Hematopoietic multipotent progenitor cell treated with erythropoietin and hydrocortisone succinate and interleukin-3 and kit ligand, for 15 days (in vitro differentiated cells): ENCODE data around the gene IL1A.

Experiments used
- DNase-seq: peaks from one replicate; pipeline ENCODE4 v3.0.0-alpha.2; 2015; ENCODE audit warnings: low spot score

The IL1A gene

DNA sequence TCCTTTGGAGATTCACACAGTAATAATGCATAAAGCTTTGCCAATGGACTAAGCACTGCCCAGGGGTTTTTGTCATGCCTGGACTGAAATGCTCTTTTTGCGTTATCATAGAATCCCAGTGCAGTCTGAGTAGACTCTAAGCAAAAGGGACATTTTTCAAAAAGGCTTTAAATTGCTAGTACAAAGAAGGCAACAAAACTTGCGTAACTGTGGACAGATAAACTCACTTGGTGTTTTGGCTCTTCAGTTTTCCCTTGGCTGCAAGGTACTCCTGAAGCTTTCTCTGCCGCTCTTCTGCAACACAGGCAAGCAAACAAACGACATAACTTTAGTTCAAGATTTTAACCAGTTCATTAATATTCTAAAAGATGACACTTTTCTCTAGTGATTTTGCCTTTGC lies 22.0 kb downstream of the IL1A start:
- no peak for DNase-seq

DNA sequence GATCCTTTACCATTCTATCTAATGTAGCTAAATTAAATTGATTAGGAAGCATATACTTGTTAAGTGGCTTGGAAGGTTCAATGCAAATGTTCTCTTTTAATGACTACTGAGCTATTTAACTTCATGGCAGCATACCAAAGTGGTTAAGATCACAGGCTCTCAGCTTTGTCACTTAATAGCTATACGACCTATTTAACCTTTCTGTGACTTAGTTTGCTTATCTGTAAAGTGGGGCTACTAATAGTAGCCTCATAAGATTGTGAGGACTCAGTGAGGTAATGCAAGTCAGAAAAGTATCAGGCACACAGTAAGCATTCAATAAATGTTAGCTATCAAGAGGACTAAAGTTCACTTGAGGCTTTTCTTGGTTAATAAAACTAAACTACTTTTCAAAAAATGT lies 24.1 kb downstream of the IL1A start:
- no peak for DNase-seq

DNA sequence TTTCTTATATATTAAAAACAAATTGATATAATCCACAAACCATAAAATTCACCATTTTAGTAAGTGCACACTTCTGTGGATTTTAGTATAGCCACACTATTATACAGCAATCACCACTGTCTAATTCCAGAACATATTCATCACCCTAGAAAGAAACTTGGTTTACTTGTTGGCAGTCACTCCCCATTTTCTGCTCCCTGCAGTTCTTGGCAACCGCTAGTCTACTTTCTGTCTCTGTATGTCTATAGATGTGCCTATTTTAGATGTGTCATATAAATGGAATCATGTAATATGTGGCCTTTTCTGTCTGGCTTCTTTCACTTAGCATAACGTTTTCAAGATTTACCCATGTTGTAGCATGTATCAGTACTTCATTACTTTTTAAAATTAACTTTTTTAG lies 25.6 kb downstream of the IL1A start:
- no peak for DNase-seq

DNA sequence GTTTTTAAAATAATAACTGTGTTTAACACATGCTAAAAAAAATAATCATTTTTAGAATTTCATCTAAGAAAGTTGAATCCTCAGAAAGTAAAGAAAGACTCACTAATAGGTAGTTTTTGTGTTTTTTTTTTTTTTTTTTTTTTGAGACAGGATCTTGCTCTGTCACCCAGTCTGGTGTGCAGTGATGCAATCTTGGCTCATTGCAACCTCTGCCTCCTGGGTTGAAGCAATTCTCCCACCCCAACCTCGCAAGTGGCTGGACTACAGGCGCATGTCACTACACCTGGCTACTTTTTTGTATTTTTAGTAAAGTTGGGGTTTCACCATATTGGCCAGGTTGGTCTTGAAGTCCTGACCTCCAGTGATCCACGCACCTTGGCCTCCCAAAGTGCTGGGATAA lies 27.0 kb downstream of the IL1A start:
- DNase-seq = no peak

DNA sequence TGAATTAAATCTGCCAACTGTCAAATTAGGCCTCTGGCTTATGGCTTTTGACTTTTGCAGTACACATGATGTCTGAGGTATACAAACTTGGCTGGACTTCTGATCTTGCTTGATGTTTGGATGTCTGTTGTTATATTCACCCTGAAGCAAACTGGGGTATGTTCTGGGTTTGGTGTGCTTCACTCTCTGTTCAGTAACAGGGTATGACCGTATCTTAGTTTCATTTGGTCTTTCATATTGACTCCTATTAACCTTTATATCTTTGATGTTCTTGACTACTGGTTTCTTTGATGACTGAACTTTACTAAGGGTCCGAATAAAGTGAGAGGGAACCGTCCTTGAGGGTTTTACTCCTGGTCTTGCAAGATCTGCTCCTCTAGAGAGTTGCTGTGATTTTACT lies 28.1 kb downstream of the IL1A start:
- no peak for DNase-seq

DNA sequence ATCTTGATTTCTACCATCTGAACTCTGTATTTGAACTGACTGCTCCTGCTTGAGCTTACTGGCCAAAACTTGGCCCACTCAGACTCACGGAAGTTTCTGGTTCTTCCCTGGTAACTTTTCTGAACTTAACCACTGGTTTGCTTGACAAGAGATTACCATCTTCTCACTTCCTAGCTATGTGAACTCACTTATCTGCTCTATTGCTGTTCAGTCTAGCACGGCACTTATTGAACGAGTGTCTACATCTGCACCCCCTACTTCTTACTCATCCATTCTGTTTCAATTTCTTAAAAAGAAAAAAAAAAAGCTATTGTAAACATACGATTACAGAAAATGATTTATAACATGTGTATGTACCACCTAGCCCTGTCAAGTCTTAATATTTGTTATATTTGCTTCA lies 28.8 kb downstream of the IL1A start:
- DNase-seq = no peak

DNA sequence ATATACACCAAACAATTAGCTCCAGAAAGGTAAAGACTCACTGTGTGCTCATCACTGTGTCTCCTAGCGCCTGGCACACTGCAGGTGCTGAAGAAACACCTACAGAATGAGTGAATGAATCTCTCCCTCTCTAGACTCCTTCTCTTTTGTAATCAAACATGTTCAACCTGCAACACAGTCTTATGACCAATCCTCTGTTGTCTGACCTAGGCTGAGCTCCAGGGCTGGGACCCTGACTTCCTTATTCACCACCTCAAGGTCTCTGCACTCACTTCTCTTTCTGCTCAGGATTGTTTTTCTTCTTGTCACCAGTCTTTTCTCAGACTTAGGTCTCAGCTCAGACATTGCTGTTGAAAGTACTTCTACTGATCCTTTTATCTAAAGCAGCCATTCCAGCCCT lies 29.7 kb downstream of the IL1A start:
- no peak for DNase-seq

DNA sequence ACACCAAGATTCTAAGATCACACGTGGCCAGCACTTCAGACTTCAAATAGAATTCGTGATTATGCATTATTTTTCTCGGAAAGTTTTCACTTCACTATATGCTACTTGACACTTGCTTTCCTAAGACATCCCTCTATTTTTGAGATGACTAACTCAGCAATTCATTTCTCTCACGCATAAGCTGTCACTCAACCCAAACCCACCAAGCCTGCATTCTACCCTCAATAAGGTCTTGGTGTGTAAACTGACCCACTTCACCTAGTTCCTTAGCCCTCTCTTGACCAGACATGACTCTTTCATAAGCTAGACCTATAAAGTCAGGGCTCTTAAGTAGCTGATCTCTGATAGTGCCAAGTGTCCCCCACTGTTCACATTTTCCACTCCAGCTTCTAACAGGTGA lies 31.6 kb downstream of the IL1A start:
- no peak for DNase-seq

DNA sequence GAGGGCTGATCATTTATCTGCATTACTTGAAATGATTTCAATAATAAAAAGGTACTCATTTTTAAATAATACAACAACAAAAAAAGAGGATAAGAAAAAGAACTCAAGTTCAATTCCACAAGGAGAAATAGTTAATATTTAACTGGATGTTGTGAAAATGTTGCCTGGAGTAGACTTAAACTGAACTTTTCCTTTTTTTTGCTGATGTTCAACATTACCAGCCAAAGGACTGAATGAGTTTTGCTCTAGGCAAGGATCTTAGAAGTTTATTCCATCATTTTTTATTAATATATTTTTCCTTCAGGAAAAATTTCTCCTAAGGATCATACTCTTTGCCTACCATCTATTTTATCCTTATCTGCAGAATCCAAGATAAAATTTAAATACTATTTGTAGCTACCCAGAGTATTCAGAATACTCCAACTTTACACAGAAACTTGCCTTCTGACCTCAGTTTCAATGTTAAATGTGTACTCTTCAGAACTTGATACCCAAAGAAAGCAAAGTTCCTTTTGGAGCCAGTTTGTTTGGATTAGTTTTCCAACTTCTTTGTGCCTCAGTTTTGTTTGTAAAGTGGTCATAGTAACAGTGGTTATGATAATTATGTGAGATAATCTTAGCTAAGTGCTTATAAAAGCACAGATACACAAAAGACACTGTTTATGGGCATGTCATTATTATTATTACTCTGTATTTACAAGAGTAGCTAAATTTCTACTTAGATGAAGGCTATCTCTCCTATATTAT lies 32.7 kb downstream of the IL1A start:
- no peak for DNase-seq

DNA sequence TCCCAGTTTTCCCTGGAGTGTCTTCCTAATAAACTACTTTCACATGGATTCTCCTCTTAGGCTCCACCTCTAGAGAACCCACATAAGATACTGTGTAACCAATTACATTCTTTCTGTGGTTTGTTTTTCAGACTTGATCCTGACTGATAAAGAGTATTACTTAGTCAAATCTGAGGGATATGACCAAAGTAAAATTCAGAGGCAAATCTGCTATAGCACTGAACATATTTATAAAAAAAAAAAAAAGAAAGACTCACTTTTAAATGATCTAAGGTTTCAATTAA lies 33.8 kb downstream of the IL1A start:
- DNase-seq = no peak

DNA sequence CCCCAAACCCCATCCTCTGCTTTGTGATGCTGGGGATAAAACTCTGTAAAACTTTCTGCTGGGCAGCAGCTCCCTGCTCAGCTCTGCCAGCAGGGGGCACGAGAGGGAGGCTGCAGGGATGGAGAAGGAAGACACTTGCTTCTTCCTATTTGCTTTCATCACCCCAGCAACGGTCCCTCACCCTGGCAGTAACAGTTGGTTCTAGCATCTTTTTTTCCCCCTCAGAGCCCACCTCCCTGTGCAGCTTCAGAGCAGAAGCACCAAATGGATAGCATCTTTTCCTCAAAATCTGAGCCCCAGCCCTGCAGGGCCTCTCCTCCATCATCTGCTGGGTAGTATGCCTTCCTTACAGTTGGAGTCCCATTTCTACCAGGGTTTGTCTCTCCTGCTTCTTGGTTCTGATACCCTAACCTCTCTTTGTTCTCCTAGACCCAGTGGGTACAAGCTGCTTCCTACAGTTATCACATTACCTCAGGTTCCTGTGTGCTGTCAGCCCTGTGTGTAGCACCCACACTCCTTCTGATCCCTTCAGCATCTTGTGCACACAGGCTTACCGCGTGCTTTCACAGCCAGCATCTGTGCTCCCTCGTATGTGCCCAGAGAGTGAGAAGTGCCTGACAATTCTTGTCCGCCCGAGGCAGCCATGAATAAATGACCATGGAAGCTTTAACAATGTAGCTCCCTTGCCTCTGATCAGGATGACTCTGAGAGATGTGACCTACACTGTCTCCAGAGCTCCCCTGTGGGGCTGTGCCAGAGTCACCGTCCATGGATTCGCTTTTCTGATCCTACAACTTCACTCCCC lies 34.3 kb downstream of the IL1A start:
- DNase-seq = peak; percentile 69

DNA sequence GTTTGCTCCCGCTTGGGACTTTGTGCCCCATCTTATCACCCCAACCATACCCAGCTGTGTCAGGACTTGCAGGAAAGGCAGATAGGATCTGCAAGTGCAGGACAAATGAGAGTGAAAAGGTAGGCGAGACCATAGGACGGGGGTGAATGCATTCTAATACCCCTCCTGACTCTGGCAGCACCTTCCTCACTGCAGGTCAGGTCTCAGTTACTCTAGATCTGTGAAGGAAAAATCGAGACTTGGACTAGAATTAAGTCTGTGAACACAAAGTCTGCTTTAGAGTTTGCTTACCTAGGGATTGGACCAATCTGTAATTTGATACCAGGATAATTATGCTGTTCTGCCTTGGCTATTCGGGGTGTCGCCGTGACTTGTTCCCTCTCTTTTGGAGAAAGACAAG lies 43.8 kb downstream of the IL1A start:
- DNase-seq = no peak

DNA sequence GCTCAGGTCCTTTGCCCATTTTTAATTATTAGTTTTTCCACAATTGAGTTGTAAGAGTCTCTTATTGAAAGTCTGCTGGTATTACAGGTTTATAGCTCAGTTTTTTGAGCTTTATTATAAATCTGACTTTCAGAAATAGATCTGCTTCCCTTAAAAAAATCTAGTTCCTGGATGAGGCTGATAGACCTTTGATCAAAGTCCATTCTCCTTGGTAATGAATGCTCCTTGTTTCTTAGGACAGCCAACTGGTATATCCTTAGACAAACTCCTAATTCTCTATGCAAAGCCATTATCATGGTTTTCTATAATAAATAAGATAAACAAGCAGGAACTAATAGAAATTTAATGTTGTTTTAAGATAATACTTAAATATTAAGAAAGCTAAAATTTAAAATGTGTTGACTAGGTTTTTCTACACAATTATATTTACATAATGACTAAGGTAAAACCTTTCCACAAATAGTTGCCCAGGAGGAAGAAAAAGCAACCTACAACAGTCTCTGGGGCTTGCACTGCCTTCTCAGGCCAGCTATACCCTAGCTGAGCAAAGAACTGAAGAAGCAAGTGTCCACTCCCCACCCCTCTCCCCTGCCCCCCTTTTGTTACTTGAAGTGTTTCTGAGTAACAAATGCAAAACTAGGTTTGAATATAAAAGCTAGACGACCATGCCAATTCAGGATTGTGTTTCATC lies 46.6 kb downstream of the IL1A start:
- no peak for DNase-seq

DNA sequence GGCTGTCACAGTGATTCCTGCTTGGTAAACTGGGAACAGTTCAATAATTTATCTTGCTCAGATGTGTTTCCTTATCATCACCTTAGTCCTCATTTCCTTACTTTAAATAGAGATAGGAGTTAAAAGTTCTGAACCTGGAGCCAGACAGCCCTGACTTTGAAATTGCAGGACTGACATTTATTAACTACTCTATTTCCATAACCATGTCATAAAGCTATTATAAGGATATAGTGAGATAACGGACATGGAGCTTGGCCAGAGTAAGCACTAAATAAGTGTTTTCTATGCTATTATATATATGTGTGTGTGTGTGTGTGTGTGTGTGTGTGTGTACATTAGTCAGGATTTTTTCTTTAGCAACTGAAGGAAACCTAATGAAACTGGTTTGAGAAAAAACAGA lies 50.4 kb downstream of the IL1A start:
- no peak for DNase-seq

DNA sequence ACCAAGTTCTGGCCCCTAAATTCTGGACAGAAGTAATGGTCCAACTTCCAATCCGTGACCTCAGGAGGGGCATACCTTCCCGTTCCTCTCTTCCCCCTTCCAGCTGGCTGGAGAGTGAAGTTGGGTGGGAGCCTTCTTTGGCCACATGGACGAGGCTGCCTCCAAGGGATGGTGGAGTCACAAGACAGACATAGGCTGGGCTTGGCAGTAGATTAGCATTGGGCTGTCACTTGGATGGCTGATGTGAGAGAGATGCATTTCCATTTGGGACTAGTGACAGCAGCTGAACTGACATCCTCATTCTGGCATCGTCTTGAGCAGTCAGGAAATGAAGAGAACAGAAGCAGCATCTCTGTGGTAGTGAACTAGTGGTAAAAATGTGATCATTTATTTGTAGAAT lies 50.8 kb downstream of the IL1A start:
- DNase-seq = no peak

DNA sequence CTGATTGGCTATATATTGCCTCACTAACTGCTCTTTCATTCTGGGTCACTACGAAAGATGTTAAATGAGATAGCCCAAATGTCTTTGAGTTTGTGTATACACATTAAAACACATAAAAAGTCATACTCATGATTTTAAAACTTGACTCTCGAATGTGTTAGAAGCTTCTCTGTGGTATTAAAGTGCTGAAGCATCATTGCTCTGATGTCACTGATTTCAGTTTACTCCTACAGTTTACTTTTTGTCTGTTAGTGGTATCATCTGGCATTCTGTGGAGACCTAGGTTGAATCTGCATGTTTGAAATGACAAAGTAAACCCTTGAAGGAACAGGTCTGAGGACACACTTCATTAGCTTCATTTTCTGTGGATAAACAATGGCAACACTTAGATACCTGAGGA lies 52.8 kb downstream of the IL1A start:
- no peak for DNase-seq

DNA sequence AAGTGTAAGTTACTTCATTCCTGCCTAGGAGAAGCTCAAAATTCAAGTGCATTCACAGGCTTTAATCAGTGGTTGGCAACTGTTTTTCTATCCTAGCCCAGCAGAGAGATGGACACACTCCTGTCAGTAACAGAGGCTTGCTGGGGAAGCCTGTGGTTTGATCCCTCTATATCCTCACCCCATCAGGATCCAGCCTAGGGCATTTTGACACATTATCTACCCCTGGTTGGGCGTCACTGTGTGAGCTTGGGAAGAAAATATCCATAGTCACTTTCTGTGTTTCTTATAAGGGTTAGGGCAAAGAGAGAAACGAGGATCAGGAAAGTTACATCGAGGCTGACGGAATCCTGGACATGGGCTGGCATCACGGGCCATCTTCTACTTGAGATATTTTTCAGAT lies 53.5 kb downstream of the IL1A start:
- DNase-seq = no peak

DNA sequence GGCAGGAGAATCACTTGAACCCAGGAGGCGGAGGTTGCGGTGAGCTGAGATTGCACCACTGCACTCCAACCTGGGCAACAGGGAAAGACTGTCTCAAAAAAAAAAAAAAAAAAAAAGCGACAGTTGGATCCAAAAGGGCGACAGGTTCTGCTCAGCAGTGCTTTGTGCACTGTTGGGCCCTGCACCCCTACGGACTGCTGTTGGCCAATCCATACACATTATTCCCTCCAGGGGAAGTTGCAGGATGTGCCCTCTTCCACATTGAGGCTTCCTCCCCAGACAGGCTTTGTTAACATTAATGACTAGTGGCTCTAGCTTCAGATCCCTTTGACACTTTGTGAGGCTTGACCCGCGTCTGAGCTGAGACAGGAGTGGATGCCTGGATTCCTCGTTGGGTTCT lies 54.1 kb downstream of the IL1A start:
- no peak for DNase-seq

DNA sequence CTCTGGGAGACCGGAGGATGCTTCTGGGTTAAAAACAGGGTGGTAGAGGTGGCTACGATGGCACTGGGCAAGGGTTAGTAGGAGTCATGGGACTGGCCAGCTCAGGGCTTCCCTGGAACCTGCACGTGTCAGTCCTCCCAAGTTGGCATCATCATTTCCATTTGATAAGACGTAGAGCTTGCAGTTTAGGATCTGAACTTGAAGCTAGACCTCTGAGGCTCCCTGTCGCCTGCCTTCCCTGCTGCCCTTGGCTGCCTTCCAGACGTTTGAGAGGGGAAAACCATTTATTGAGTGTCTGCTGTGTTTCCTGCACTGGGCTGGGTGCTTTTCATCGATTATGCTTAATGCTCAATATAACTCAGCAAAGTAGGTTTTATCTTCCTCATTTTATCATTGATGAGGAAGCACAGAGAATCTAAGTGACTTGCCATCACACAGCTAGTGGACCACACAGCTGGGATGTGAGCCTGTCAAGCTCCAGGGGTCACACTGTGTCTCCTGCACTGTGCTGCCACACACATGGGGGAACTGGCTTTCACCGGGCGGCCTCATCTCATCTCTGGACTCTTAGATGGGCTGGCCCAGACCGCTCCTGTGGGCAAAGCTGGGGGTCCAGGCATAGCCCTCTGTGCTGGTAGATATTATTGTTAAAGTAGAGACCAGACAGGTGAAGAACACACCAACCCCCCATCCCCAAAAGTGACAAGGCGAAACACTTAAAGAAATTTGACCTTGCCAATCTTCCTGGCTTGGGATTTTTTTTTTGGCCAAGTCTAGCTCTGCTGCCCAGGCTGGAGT lies 55.7 kb downstream of the IL1A start:
- no peak for DNase-seq

DNA sequence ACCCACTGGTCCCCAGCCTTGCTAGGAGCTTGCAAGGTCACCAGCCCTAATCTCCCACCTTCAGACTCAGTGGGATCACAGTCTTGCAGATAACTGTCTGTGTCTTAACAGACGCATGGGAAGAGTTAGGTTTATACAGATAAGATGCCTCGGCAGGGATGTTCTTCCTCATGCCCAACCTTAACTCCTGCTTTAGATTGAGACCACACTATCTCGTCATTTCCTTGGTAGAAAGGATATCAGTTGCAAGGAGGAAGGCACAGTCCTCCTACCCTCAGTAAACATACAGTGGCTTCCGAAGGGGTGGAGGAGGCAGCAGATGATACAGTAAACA lies 56.3 kb downstream of the IL1A start:
- no peak for DNase-seq

DNA sequence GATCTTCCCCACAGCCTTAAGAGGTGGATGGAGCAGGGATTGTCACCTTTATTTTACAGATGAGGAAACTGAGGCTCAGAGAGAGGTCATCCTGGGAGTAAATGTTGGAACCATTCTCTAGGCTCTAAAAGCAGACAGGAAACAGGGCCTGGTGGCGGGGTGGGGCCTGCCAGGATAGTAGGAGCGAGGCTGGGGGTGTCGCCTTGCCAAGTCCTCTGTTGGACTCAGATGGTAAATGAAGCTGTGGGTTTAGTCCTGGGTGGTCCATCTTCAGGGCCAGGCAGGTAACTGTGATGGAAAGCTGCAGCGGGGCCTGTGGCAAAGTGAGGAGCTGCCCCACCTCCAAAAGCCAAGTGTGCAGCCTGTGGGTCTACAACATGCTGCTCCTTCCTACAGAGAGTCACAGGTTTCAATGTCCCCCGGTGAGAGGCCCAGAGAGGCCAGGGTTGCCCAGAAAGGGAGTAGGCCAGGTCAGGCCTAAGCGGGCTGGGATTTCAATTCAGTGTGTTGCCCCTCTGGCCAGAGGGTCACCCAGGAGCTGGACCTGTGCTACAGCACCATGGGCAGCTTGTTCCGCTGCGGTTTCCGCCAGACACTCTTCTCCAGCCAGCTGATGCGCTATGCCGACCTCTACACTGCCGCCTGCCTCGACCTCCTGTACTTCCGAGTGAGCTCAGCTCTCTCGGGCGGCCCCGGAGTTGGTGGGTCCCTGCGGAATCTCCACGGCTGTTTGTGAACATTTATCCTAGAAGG lies 56.8 kb downstream of the IL1A start:
- DNase-seq = no peak
